ENCODE measurements around the gene STRN3. TPM values are rescaled to one million over a fixed set of nuclear protein-coding genes. Genes with fewer than 3 reads are reported as not detected.
"Not testable (repeated sequence)": the region's sequence is repeated elsewhere in the genome, so short reads cannot be mapped to it uniquely, and the experiment has no call there.

The STRN3 gene
- total RNA-seq, 2 experiments from 2014 or later: 25.2 to 37.0 TPM

- POLR2A ChIA-PET: interaction anchor here (0.7 to 1.3 kb wide), 2 partner anchors 9 to 56 kb away, joined by 3 read pairs; no protein-coding TSS in a partner anchor
Observed at GRCh38 chr14:31068235-31068634, 42.1 kb upstream of the STRN3 start.

DNA sequence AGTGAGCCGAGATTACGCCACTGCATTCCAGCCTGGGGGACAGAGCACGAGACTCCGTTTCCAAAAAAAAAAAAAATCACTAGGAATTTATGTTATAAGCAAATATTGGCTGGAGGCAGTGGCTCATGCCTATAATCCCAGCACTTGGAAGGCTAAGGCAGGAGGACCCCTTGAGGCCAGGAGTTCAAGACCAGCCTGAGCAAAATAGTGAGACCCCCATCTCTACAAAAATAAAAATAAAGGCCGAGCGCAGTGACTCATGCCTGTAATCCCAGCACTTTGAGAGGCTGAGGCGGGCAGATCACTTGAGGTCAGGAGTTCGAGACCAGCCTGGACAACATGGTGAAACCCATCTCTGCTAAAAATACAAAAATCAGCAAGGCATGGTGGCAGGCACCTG, 36.7 kb upstream of the STRN3 start:
- H4K20me1 ChIP-seq (ENCODE audit: insufficient read depth, low read length); intact Hi-C loops (cut with micrococcal nuclease; ENCODE audit: unreplicated experiment); BruUV-seq (replicated peaks); H3K4me2 ChIP-seq (ENCODE audit: low read length); H3K9me2 ChIP-seq (ENCODE audit: insufficient read depth, low read length); H3K36me3 ChIP-seq (ENCODE audit: insufficient read depth, low read length); H3K4me3 ChIP-seq (ENCODE audit: low read depth, low read length, poor library complexity, severe bottlenecking); H2AFZ ChIP-seq (ENCODE audit: low read length); DNase-seq (ENCODE audit: low spot score); H3K27ac ChIP-seq (ENCODE audit: low read depth, low read length, poor library complexity, severe bottlenecking); POLR2A ChIA-PET; H3K9me3 ChIP-seq (ENCODE audit: low read length); CTCF ChIA-PET (ENCODE audit: unreplicated experiment); H3K79me2 ChIP-seq (ENCODE audit: insufficient read depth, low read depth, low read length): not testable (repeated sequence)
- peaks cover 12% of the 10 kb centered on the region for H3K4me1 ChIP-seq (ENCODE audit: insufficient read depth, low read length, poor library complexity, severe bottlenecking)

More at GRCh38 chr14:31068235-31068634, 42.1 kb upstream of the STRN3 start:
- Histone ChIP-seq H3K9me2 (ENCODE audit: insufficient read depth, low read length) (no peaks in the 10 kb centered on the region), H3K4me3 (ENCODE audit: low read depth, low read length, poor library complexity, severe bottlenecking) (no peak overlapping the region), H3K4me2 (ENCODE audit: low read length) (no peak overlapping the region), H4K20me1 (ENCODE audit: insufficient read depth, low read length) (no peaks in the 10 kb centered on the region), H2AFZ (ENCODE audit: low read length) (no peak overlapping the region), H3K79me2 (ENCODE audit: insufficient read depth, low read depth, low read length) (no peaks in the 10 kb centered on the region), H3K27ac (ENCODE audit: low read depth, low read length, poor library complexity, severe bottlenecking) (no peak overlapping the region), H3K36me3 (ENCODE audit: insufficient read depth, low read length) (no peaks in the 10 kb centered on the region), H3K9me3 (ENCODE audit: low read length) (no peaks in the 10 kb centered on the region), H3K4me1 (ENCODE audit: insufficient read depth, low read length, poor library complexity, severe bottlenecking) (no peaks in the 10 kb centered on the region)
- CTCF ChIA-PET (ENCODE audit: unreplicated experiment): no interaction called here
- DNase-seq (ENCODE audit: low spot score): no peak
- intact Hi-C loops (cut with micrococcal nuclease; ENCODE audit: unreplicated experiment): no loop called here
- TF ChIP-seq CTCF (conservative IDR thresholded peaks at IDR 0.05; ENCODE audit: low read length): no peak
- no peak for TF ChIP-seq EZH2phosphoT487 (IDR thresholded peaks at IDR 0.05; ENCODE audit: borderline replicate concordance, low read depth, low read length)
- no TSS peak for BruUV-seq (replicated peaks)

GRCh38 chr14:31060253-31060875, 34.2 kb upstream of the STRN3 start:
- no peak for DNase-seq (ENCODE audit: low spot score)
- TF ChIP-seq CTCF (conservative IDR thresholded peaks at IDR 0.05; ENCODE audit: low read length) (no peak), EZH2phosphoT487 (IDR thresholded peaks at IDR 0.05; ENCODE audit: borderline replicate concordance, low read depth, low read length) (no peak)
- Histone ChIP-seq H4K20me1 (ENCODE audit: insufficient read depth, low read length) (no peaks in the 10 kb centered on the region), H3K9me3 (ENCODE audit: low read length) (no peaks in the 10 kb centered on the region), H3K4me3 (ENCODE audit: low read depth, low read length, poor library complexity, severe bottlenecking) (no peak overlapping the region), H3K9me2 (ENCODE audit: insufficient read depth, low read length) (no peaks in the 10 kb centered on the region), H3K79me2 (ENCODE audit: insufficient read depth, low read depth, low read length) (no peaks in the 10 kb centered on the region), H3K4me2 (ENCODE audit: low read length) (no peak overlapping the region), H3K27ac (ENCODE audit: low read depth, low read length, poor library complexity, severe bottlenecking) (no peak overlapping the region), H3K36me3 (ENCODE audit: insufficient read depth, low read length) (no peaks in the 10 kb centered on the region), H3K4me1 (ENCODE audit: insufficient read depth, low read length, poor library complexity, severe bottlenecking) (peaks cover 12% of the 10 kb centered on the region), H2AFZ (ENCODE audit: low read length) (no peak overlapping the region)
- ChIA-PET POLR2A (interaction anchor here (0.7 to 1.4 kb wide), 2 partner anchors 34 to 46 kb away, joined by 3 to 6 read pairs; partner anchors contain the start of gene STRN3), CTCF (ENCODE audit: unreplicated experiment) (no interaction called here)
- BruUV-seq (replicated peaks): no TSS peak
- intact Hi-C loops (cut with micrococcal nuclease; ENCODE audit: unreplicated experiment): no loop called here

Measured in OCI-LY7 (cell line).